Measurements from ENCODE around the gene CASP1. TPM values are rescaled to one million over a fixed set of nuclear protein-coding genes. Genes with fewer than 3 reads are reported as not detected.
"Not testable (repeated sequence)": the region's sequence is repeated elsewhere in the genome, so short reads cannot be mapped to it uniquely, and the experiment has no call there.

The CASP1 gene
- total RNA-seq, 1 donor from 2014 or later, result 22.7 TPM

GRCh38 chr11:105045676-105046296, 10.8 kb upstream of the CASP1 start:
- DNase-seq (ENCODE audit: low read depth in 2 of 2), result no peak

DNA sequence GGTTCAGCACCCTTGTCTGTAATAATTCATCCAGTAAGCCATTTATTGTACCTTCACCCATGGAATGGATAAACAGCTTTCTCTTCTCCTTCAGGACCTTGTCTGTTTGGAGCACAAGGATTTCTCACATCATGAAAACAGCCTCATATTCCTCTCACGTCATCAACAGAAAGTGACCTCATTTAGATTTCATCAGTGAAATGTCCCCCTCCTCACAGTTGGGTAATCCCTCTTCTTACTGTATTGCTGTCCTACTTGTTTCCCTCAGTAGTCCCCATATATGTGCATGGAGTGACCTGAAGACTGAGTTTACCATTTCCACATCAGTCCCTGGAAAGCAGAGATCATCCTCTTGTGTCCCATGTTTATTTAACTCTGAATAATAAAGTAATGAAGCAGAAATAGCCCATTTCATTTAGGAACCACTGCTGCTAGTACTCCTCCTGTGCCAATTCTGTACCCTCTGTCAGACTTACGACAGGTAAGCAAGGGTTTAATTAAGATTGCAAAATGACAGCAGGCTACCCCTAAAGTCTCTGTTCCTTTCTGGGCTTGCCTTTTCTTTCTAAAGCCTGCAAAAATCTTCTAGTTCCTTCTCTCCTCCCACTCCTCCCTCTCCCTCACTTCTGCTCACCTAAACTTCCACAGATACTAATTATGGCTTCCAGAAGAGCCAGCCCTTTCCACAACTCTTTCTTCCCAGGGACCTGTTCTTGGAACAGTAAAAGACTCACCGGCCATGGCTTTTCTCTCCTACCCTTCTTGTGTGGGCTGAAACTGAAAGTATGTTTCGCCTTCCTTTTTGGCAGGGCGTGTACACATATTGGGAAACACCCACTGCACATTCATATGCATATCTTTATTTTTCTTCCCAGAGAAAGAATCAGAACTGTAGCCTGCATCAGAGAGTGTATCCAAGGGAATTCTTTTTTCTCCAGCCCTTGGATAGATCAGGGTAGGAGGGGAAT, 9.9 kb upstream of the CASP1 start, which contains the start of gene CARD16:
Gene CARD16, minus strand, starts transcription at position 779 of the 968 bp plus-strand sequence. Its CDS starts 38 bp downstream, at position 741.
- DNase-seq (ENCODE audit: low read depth in 2 of 2), result peak; percentile 66 to 67

DNA sequence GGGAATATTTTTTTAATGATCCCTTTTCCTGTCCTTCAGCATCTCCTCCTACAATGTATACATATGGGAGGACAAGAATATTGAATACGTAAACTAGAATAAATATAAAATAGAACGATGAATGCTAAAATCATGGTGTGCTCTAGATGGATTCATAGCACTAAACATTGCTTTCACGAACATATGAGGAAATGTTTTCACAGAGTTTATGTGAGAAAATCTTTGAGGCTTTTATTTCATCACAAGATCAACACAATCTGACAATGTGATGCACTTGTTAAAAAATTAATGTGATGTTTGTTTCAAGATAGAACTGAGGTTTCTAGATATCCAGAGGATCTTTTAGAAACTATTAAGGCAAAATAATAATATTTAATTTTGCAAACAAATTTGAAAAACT, 7.2 kb upstream of the CASP1 start:
- DNase-seq (ENCODE audit: low read depth in 2 of 2), result no peak

DNA sequence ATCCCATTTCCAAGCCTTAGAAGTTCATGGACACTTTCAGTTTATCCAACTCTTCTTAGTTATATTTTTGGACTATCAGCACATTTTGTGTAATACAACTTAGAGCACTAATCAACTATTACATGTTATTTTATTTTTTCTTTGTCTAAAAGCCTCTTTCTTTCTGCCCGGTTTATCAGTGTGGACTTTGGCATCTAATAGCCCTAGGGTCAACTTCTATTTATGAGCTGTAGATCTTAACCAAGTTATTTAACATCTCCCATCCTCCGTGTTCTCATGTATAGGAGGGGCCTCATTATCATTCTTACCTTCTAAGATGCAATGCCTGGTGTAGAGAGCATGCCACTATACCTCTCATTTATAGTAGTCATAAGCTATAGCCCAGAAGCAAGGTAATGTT, 5.8 kb upstream of the CASP1 start:
- no peak for DNase-seq (ENCODE audit: low read depth in 2 of 2)

- DNase-seq (ENCODE audit: low read depth in 2 of 2), result not testable (repeated sequence)
These were observed 556 bp downstream of the CASP1 start for GRCh38 chr11:105034388-105034787.

GRCh38 chr11:105033781-105034180, 1.2 kb downstream of the CASP1 start:
- no peak for DNase-seq (ENCODE audit: low read depth in 2 of 2)

- DNase-seq (ENCODE audit: low read depth in 2 of 2), result no peak
These were observed 1.6 kb downstream of the CASP1 start for GRCh38 chr11:105033343-105033742.

DNA sequence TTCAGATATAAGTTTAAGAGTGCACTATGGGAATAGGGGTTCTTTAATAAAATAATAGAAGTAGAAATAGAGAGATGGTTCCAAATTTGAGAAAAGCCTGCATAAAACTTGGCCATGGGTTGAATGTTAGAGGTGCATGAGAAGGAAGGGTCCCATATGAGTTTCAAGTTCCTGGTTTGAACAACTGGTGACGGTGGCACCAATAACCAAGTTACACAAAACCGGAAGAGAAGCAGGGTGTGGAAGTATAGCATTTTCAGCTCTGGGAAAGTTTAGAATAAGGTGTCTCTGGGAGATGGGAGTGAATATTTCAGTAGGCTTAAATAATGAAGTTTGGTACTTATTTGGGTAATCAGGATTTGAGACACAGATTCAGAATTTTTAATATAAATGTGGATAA, 2.4 kb downstream of the CASP1 start:
- DNase-seq (ENCODE audit: low read depth in 2 of 2), result no peak

DNA sequence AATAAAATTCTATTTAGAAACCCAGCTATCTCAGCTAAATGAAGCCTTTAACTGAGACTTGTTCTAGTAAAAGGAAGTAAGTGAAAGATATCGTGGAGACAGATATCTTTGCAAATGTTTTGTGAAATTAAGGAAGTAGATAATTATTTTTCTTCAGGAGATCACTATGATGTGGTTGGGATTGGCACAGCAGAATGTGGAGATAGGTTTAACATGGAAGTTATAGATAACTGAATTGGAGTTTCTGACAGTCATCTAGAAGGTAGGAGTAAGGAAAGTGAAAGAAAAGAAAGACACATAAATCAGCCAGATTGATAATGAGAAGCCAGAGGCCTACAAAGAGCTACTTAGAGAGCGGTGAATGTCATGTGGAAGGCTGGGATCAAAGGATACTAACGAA, 7.3 kb downstream of the CASP1 start:
- no peak for DNase-seq (ENCODE audit: low read depth in 2 of 2)

GRCh38 chr11:105024394-105024793, 10.6 kb downstream of the CASP1 start:
- no peak for DNase-seq (ENCODE audit: low read depth in 2 of 2)

GRCh38 chr11:105023003-105023402, 11.9 kb downstream of the CASP1 start, which contains the start of gene CASP5:
Gene CASP5, minus strand, starts transcription at chr11:105023168. Its CDS starts 32 bp downstream, at chr11:105023136.
- DNase-seq (ENCODE audit: low read depth in 2 of 2), result no peak

GRCh38 chr11:105022527-105022926, 12.4 kb downstream of the CASP1 start:
- no peak for DNase-seq (ENCODE audit: low read depth in 2 of 2)

- DNase-seq (ENCODE audit: low read depth in 2 of 2), result no peak
These were observed 27.5 kb downstream of the CASP1 start for GRCh38 chr11:105007463-105007862.

DNA sequence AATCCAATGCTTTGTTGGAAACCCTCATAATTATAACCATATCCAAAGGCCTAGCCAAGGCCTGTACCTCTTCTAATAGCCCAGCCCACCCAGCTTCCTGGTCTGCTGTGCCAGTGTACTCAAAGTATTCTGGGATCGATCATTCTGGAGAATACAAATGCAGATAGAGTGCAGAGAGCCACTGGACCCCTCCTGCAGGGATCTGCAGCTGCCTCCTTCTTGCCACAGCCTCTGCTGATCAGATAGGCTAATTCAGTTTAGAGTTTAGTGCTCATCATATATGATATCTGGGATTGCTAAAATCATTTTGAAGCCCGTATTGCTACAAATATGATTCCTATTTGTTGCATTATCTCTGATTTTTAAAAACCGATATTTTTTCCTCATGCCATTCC, 29.5 kb downstream of the CASP1 start:
- DNase-seq (ENCODE audit: low read depth in 2 of 2), result no peak

DNA sequence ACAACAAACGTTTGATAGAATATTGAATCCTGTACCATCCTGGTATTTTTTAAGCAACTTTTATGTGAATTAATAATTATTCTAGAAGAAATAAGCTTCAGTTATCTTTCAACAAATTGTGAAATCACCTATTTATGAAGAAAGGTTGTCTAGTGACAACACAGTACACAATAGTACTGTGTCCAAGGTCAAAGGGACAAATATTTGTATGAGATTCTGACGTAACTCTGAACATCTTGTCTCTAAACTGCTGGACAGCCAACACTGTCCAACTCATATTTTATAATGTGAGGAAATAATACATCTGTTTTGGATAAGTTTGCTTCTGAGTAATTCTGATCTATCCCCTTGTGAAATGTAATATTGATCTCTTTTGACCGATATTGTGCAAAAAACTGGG, 30.9 kb downstream of the CASP1 start:
- peak; percentile 18 to 32 for DNase-seq (ENCODE audit: low read depth in 2 of 2)

DNA sequence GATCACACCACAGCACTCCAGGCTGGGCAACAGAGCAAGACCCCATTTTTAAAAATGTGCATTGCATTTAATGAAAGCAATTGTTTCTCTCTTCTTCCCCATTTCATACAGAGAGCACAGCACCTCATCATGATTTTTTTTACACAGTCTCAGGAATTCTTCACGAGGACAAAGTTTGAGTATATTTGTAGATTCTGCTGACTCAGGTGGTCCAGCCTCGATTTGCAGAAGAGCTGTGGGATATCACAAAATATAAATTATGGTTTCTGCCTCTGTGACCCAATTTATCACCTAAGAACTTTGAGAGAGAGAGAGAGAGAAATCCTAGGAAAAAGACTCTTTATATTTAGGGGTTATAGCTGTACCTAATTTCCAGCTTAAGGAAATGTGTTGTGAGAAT, 31.8 kb downstream of the CASP1 start:
- no peak for DNase-seq (ENCODE audit: low read depth in 2 of 2)

DNA sequence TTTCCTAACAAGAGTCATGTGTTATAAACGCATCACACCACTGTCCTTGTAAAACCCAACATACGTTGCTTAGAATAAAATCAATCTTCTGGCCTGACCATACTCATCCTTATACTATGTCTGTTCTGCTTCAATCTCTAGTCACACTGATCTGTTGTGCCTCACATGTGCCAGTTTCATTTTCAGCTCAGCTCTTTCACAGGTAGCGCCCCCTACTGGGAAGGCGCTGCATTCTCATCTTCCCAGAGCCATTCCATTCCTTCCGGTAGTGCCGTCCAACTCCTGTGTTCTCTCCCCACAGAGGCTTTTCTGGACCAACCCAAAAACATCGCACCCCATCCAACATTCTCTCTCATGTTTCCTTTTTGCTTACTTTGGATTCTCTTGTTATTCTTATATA, 34.1 kb downstream of the CASP1 start:
- DNase-seq (ENCODE audit: low read depth in 2 of 2), result no peak

DNA sequence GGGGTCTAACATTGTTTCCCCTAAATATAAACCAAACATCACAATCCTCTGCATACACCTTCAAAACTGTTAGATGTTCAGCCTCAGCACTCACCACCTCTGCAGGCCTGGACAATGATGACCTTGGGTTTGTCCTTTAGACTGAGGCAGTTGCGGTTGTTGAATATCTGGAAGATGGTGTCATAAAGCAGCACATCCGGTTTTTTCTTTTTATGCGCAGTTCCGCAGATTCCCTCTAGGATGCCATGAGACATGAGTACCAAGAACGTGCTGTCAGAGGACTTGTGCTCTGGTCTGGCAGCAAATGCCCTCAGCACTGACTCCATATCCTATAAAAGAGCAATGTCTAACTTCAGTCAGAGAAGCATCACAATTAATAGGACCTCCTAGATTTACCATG, 34.8 kb downstream of the CASP1 start:
- DNase-seq (ENCODE audit: low read depth in 2 of 2), result no peak

DNA sequence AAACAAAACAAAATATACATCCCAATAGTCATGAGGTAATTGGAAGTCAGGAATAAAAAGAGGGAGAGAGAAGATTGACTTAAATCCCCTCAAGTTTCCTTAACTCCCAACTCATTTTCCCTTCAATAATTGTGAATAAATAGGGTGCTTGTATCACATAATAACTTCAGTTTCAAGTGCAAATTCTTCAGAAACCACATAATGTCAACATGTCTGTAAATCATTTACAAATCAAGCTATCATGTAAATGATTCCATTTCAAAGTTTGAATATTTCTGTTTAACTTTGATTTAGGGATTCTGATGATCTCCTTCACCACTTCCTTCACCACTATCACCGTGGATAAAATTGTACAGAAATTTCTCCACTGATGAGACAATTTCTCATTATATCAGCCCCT, 35.2 kb downstream of the CASP1 start:
- no peak for DNase-seq (ENCODE audit: low read depth in 2 of 2)

GRCh38 chr11:104997288-104997687, 37.7 kb downstream of the CASP1 start:
- DNase-seq (ENCODE audit: low read depth in 2 of 2), result no peak

- no peak for DNase-seq (ENCODE audit: low read depth in 2 of 2)
These were observed 39.9 kb downstream of the CASP1 start for GRCh38 chr11:104995001-104995408.

DNA sequence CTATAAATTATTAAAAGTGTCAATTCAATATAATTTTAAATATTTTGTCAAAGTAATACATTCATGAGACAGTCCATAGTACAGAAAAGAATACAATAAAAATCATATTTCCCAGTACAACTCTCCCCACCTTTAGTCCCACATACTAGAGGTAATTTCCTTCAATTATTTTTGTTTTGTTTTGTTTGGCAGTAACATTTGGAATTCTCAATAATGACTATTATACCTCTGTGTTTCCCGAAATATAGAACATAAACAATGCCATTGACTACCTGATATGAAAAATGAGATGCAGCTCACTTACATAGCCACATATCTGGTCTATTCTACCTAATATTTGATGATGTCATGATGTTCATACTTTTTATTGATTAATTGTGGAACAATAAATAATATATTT, 42.2 kb downstream of the CASP1 start:
- DNase-seq (ENCODE audit: low read depth in 2 of 2), result peak; percentile 64 to 73

- DNase-seq (ENCODE audit: low read depth in 2 of 2), result no peak
These were observed 43.0 kb downstream of the CASP1 start for GRCh38 chr11:104991994-104992393.

All from dermis microvascular lymphatic vessel endothelial cell (primary cell).